GM13977 (cell line): Measurements from ENCODE around the gene NDUFS1.
A peak's percentile ranks its signal among the peaks of the same experiment; 100 is the strongest.
"Not testable (repeated sequence)": the region's sequence is repeated elsewhere in the genome, so short reads cannot be mapped to it uniquely, and the experiment has no call there.

ENCODE experiments used
- DNase-seq: peaks from one replicate; pipeline ENCODE4 v3.0.0; 2012; ENCODE audit warnings: low spot score
- CTCF ChIP-seq: IDR thresholded peaks from 2 replicates; pipeline ENCODE4 v1.5.1; 2012; ENCODE audit warnings: mild to moderate bottlenecking, control low read depth; ENCODE audit not compliant: insufficient read depth; ENCODE audit errors: extremely low read depth, missing control alignments
- in situ Hi-C: fragments of 300-500 bp; cut with MboI; formaldehyde crosslinking; loops from one replicate; pipeline ENCODE4 v1.12.0; 2022; ENCODE audit warnings: low sequenced_read_pairs, low pct_unique_long_range_greater_than_20kb, mixed read lengths, inconsistent platforms; ENCODE audit not compliant: unreplicated experiment

Gene NDUFS1

DNA sequence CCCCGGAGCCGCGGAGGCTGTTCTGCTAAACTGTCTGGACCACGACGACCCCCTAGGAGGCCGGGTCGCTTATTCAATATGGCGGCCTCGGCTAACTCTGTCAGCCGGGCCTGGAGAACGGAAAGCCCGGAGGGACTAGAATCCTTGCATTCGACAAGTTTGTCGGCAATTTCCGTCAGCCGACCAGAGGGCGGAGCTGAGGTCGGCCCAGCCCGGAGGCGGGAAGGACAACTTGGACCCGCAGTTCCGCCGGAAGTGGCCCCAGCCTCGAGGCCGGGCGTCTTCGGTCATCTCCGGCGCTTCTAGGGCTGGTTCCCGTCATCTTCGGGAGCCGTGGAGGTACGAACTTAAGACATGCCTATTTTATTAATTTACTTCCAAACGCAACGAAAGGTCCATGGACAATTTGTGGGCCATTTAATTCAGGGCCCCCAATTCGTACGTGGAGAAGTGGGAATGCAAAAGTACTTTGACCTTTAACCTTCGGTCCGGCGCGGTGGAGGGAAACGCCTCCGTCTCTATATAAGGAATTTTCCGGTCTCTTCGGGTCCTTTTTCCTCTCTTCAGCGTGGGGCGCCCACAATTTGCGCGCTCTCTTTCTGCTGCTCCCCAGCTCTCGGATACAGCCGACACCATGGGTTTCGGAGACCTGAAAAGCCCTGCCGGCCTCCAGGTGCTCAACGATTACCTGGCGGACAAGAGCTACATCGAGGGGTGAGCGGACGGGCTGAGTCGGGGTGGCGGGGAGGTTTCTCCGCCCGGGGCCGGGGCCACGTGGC lies at the start of gene NDUFS1, which contains the start of gene EEF1B2:
Gene NDUFS1, minus strand, starts transcription at position 99 of the 779 bp plus-strand sequence. CDS start 5,766 bp downstream, outside the sequence.
Gene EEF1B2, plus strand, starts transcription at position 550 of the 779 bp plus-strand sequence. Its CDS starts 85 bp downstream, at position 635.
- TF ChIP-seq CTCF = no peak
- DNase-seq = peak; percentile 96
- in situ Hi-C loops = no loop called here

GRCh38 chr2:206208900-206209299 lies 49.7 kb upstream of the NDUFS1 start:
- in situ Hi-C loops = no loop called here
- no peak for TF ChIP-seq CTCF
- DNase-seq = no peak

DNA sequence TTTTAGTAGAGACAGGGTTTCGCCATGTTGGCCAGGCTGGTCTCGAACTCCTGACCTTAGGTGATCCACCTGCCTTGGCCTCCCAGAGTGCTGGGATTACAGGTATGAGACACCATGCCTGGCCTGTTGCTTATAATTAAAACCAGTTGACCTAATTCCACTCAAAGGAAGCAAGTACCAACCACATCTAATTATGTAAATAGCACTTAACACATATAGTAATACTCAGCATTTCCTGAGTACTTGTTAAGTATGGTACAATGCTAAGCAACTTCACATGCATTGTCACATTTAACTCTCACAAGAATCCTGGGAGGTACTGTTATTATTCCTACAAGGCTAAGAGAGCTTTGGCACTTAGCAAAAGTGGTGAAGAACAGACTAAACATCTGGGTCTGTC lies 48.1 kb upstream of the NDUFS1 start:
- in situ Hi-C loops, DNase-seq: not testable (repeated sequence)

DNA sequence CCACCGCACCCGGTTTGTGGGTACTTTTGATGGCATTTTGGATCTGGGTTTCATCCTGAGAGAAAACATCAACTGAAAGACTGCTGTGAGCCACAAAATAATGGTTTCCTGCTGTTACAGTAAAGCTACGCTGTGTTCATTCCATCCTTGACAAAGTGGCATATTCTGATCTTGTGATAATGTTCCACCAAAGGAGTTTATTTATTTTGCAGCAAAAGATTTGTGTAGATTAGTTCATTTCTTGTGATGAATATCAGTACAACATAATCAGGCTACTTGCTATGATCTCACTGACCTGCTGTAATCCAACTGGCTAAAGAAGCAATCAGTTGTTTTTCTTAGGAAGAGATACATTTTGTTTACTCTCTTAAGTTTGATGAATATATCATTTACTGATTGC lies 45.5 kb upstream of the NDUFS1 start:
- DNase-seq = no peak
- TF ChIP-seq CTCF = no peak
- in situ Hi-C loops = no loop called here

DNA sequence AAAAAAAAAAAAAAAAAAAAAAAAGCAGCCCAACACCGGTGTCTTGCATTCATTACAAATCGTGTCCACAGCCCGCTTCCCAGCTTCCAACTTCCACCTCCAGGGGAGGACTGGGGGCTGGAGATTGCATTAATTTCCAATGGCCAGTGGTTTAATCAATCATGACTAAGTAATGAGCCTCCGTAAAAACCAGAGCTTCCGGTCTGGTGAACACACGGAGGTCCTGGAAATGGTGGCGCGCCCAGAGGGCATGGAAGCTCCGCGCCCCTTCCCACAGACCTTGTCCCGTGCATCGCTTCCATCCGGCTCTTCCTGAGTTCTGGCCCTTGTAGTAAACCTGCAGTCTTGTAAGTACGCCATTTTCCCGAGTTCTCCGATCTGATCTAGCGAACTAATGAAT lies 44.1 kb upstream of the NDUFS1 start:
- no peak for TF ChIP-seq CTCF
- DNase-seq = no peak
- in situ Hi-C loops = no loop called here

- no peak for DNase-seq
- in situ Hi-C loops = no loop called here
- no peak for TF ChIP-seq CTCF
These were observed 43.2 kb upstream of the NDUFS1 start for GRCh38 chr2:206202446-206202845.

DNA sequence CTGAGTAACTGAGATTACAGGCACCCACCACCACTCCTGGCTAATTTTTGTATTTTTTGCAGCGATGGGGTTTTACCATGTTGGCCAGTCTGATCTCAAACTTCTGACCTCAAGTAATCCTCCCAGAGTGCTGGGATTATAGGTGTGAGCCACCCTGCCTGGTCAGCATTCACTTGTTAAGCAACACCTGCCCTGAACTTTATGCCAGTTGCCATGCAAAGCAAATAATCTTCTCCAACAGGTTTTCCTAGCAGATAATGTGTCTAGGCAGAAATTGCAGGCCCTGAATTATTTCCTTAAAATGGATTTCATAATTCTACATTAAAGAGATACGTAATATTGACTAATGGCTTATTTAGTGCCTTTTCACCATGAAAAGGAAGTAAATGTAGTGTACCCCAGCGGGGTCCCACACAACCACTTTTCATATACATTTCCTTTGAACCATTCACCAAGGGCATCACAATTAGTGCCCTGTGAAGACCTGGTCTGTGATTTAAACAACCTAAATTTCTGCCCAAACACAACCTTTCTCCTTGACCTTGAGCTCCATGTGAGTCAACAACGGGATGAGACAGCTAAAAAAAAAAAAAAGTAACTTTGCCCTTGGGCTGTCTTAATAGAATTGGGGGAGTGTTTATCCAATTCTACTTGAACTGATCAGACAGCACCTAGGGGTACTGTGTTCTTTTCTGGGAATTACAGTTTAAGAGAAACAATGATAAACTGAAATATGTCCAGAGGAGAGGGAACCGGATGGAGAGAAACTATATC lies 42.0 kb upstream of the NDUFS1 start:
- DNase-seq = no peak
- in situ Hi-C loops = no loop called here

More for the DNA sequence above, 42.0 kb upstream of the NDUFS1 start:
- TF ChIP-seq CTCF = no peak
